Activated T-cell treated with anti-CD3 and anti-CD28 coated beads, Interleukin-2, amount 50 U/mL, for 1 hour (primary cell): Measurements from ENCODE around the gene MMP27.
"Not testable (repeated sequence)": the region's sequence is repeated elsewhere in the genome, so short reads cannot be mapped to it uniquely, and the experiment has no call there.

Experiments
- DNase-seq: peaks from one replicate; pipeline ENCODE4 v3.0.0-alpha.2; 2020

MMP27 gene, protein sequence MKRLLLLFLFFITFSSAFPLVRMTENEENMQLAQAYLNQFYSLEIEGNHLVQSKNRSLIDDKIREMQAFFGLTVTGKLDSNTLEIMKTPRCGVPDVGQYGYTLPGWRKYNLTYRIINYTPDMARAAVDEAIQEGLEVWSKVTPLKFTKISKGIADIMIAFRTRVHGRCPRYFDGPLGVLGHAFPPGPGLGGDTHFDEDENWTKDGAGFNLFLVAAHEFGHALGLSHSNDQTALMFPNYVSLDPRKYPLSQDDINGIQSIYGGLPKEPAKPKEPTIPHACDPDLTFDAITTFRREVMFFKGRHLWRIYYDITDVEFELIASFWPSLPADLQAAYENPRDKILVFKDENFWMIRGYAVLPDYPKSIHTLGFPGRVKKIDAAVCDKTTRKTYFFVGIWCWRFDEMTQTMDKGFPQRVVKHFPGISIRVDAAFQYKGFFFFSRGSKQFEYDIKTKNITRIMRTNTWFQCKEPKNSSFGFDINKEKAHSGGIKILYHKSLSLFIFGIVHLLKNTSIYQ

DNA sequence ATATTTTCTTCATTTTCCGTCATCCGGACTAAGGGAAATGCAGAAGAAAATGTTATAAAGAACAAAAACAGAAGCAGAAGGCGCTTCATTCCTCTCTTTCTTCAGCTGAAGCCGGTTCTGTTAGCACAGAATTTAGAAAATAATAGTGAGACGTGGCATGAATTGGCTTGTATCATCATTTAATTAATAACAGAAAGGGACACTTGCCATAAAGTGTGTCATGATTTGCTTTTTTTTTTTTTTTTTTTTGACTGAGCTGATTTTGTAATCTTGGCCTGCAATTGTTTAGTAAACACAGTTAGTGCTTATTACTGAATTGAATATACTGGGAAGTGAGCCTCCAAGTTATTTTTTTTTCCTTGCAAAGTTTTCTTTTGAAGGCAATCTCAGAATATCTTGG, at the start of gene MMP27:
MMP27 (minus strand) TSS at position 144 of the 400 bp plus-strand sequence; CDS start at position 89, 55 bp downstream.
- DNase-seq = no peak

GRCh38 chr11:102753267-102753666, 47.7 kb upstream of the MMP27 start:
- DNase-seq = no peak

DNA sequence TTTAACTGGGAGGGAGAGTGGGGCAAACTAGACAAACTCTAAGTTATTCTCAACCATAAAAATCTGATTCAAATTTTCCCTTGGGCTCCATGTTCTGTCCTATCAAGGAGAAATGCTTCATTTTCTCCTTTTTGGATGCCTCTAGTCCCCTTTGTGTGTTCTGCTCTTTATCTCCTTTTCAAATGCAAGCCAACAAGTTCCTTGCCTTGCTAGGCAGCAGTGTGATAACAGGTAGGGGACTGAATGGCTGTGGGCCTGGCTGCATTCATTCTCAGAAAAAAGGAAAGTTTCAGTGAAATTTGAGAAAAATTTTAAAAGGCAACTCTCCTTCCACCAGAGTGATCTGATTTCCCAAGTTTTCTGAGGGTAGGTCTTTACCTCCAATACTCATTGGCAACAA, 46.1 kb upstream of the MMP27 start:
- DNase-seq = no peak

- DNase-seq = no peak
Measured at GRCh38 chr11:102749101-102749722, 43.6 kb upstream of the MMP27 start.

DNA sequence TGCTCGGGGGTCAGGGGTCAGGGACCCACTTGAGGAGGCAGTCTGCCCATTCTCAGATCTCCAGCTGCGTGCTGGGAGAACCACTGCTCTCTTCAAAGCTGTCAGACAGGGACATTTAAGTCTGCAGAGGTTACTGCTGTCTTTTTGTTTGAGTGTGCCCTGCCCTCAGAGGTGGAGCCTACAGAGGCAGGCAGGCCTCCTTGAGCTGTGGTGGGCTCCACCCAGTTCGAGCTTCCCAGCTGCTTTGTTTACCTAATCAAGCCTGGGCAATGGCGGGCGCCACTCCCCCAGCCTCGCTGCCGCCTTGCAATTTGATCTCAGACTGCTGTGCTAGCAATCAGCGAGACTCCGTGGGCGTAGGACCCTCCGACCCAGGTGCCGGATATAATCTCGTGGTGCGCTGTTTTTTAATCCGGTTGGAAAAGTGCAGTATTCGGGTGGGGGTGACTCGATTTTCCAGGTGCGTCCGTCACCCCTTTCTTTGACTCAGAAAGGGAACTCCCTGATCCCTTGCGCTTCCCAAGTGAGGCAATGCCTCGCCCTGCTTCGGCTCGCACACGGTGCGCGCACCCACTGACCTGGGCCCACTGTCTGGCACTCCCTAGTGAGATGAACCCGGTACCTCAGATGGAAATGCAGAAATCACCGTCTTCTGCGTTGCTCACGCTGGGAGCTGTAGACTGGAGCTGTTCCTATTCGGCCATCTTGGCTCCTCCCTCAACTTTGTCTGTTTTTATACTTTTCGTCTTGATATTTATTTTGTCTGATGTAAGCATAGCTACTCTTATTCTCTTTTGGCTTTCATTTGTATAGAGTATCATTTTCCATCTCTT, 41.4 kb upstream of the MMP27 start:
- DNase-seq = not testable (repeated sequence)

DNA sequence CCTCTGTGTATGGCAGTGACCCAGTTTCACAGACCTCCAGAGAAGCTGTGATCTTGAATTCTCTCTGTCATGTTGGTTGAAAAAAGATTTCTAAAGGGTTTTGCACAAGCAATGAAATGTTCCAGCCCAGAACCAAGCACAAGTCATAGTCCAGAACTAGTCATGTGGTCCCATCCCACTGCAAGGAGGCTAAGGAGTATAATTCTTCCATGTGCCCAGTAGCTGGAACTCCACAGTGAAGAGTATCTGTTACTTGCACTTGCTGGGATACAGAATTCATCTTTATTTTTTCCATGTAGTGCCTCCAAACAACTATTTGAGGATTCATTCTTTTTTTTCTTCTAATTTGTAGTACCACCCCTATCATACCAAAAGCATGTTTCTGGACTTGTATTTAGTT, 29.1 kb upstream of the MMP27 start:
- no peak for DNase-seq

DNA sequence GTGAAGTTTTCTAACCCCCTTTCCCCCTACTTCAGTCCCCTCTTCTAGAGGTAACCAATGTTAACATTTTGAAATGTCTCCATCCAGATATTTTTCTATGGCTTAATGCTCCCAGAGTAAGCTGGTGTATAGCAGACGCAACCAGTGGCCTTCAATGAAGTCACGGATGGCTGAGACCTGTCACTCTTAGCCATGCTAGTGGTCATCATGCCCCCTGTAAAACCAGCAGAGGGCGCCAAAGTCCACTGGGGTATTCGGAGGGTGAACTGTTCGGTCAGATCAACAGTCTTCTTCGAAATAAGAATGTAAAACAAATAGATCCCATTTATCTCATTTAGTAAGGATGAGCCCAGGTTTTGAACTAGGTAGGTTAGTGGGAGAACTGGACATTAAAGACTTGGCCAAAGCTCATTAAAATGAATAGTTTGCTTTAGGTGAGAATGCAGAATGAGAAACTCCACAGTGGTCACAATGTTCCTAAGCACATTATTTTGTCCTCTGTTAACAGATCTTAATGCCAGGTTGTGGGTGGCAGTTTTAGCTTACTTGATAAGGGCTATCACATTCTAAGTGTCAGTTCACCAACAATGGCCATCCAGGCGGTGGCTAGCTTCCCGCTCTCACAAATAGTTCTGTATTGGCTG, 27.8 kb upstream of the MMP27 start:
- no peak for DNase-seq

- not testable (repeated sequence) for DNase-seq
Measured at GRCh38 chr11:102730944-102731343, 25.4 kb upstream of the MMP27 start.

DNA sequence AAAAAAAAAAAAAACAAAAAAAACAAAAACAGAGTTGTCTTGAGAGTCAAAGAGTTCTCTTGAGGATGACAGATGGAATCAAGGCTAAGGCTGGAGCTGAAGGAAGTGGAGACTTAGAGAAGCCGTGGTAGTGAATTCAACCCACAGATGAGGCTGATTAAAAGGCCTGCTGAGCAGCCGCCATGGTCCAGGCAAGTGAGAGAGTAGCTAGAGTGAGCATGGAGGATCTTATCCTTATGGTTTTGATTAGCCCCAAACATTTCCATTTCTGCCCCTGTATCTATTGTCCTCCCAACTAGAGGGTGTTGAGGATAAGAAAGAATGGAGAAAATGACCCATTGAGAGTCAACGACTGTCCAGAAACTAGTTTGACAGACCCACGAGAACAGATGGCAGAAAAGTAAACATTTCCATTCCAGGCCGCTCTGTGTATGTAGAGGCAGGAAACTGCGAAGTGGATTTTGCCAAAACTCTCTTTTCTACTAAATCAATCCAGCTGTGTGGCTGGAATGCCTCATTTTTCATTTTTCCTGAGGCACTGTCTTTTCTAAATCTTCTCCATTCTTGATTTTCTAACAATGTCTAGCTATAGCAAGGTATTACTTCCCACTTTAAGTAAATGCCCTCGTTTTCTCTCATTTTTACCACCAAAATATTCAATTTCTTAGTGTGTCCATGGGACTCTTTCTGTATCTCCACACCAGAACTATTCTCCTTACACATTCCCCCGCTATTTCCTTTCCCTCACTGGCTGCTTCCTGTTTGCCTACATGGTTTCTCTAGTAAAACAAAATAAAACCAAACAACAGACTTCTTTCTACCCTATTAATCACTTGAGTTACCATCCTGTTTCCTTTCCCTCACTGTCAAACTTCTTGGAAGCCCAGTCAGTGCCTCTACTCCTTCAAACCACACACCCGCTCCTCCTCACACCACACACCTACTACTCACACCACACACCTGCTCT, 24.6 kb upstream of the MMP27 start:
- no peak for DNase-seq

DNA sequence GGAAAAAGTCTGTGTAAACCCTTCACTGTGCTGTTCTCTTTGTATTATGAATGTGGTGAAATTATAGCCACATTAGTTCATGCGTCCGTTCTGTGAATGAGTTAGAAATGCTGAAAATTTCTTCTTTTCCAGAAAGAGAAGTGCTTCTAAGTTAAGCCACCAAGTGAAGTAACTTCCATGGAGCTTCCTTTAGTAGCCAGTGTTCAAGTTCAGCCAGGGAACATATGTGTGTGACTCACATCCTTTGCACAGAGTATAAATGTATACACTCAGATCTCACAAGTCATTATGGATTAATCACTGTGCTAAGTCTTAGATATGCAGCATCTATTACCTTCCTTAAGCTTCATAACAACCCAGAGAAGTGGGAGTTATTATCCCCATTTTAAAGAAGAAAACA, 22.3 kb upstream of the MMP27 start:
- no peak for DNase-seq

DNA sequence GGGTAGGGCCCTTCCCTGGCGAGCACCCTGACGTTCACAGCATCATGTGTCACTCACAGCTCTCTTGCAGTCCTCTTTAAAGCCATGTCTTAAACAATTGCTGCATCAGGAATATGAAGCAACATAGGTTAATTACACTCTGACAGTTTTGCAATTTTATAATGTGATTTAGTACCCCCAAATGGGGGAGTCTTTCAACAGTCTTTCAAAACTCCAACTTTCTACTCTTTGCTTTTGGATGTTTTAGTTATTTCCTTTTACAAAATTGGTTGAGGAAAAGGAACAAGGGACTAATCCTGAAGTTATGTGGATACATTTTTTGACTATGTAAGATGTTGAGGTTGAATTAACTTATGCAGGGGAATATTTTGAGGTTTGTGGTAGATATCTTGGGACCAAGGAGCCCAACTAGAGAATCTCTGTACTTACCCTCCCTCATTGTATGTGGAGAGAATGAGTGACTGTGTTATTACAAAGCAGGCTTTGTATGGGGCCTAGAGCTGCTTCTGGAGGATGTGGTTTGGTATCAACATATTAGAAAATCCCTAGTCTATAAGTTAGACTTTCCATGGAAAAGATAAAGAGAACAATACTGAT, 19.4 kb upstream of the MMP27 start, which contains the start of gene MMP8:
MMP8 (minus strand) TSS at position 51 of the 597 bp plus-strand sequence. CDS start 99 bp downstream, outside the sequence.
- DNase-seq = no peak

DNA sequence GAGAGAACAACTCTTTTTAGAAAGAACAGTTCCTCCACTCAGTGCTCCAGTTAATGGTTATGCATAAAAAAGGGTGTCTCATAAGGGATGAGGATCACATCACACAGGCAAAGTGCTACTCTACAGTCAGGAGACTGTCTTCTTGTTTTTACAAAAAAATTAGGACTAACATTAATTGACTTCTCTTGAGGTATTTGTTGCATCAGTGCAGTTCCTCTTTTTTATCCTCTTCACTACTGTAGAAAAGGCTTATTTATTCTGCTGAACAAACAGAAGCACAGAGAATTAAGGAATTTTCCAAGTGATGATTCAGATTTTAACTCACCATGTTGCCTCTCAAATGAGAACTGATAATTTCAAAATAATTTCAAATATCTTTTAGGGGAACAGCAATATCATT, 17.3 kb upstream of the MMP27 start:
- no peak for DNase-seq

GRCh38 chr11:102719620-102720277, 14.2 kb upstream of the MMP27 start:
- no peak for DNase-seq

DNA sequence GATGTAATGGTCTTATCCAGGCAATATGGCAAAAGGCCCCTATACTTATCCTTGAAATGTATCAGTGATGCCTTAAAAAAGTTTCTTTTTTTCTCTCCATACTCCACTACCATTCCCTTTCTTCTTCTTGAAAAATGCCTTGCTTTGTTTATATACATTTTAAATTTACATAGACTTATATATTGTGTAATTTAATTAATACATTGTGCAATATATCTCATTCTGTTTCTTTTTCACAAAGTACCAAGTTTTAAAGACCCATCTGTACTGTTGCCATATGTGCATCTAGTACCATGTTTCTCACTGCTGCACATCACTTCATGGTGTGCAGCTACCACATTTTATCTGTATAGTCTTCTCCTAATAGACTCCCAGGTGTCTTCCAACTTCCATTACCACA, 11.7 kb upstream of the MMP27 start:
- DNase-seq = no peak

GRCh38 chr11:102716527-102716926, 11.0 kb upstream of the MMP27 start:
- no peak for DNase-seq

DNA sequence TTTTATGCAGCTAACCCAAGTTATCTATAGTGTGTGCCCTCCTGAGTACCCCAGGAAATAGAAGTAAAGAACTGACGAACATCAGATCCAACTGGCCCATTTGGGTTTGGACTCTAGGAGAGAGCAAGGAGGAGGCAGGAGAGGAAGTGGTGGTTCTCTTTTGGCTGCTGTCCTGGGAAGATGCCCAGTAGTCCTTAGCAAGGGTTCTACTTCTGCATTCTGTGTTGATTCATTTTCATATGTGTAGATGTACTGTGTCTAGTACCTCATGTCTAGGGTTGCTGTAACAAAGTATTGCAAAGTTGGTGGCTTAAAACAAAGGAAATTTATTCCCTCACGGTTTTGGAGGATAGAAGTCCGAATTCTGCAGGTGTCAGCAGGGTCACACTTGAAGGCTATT, 6.6 kb upstream of the MMP27 start:
- no peak for DNase-seq

DNA sequence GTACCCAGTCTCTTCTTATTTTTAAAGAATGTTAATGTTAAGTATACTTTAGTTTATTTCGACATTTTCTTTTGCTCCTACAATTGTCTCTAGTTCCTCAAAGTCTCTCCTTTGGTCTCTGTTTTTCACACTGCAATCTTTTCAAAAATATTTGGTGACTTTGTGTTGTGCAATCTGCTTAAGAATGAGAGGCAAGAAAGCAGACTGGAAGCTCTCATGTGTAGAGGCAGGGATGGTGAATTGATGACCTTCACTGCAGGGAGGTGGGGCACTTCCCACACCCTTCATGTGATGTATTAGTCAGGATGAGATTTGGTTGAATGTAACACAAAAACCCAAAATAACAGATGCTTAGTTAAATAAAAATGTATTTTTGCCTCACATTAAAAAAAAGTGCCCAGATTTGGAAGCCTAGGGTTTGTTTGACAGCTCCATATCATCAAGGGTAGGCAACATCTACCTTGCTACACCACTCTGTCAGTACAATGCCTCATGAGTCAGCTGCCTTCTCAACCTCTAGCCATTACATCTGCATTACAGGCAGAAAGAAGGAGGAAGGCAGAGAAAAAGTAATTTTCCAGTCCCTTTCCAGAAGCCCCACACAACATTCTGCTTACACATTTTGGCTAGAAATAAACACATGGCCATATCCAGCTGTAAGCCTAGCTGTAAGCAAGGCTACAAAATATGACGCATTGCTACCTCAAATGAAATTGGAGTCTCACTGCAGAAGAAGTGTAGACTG, 3.8 kb upstream of the MMP27 start:
- no peak for DNase-seq

GRCh38 chr11:102708654-102709053, 3.1 kb upstream of the MMP27 start:
- no peak for DNase-seq

DNA sequence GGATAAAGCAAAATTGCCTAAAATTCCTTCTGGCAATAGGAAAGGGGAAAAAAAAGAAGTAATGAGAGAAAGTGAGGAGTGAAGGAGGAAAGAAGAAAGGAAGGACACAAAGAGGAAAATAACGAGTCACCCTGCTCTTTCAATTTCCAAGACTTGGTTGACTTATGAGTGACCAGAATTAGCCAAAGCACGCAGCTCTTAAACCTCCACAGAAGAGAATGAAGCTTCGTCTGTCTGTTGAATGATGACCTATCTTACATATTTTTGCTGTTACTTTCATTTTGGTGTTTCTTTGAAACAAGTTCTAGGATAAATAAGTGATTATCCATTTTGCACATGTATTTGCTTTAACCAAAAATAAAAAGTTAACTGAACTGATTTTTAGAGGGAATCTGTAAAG, 728 bp downstream of the MMP27 start:
- no peak for DNase-seq
